ENCODE data around the gene TCF19. TPM values are rescaled to one million over a fixed set of nuclear protein-coding genes. Genes with fewer than 3 reads are reported as not detected.

TCF19 gene
- total RNA-seq, 1 experiment from 2014 or later = 15.0 TPM

- Histone ChIP-seq H4K20me1 (ENCODE audit: control insufficient read depth, insufficient read depth, insufficient read length) (no peaks in the 10 kb centered on the region), H2AK5ac (ENCODE audit: insufficient read length, low read length) (no peak overlapping the region), H4K91ac (ENCODE audit: insufficient read length, low read depth, low read length) (no peak overlapping the region), H3T11ph (ENCODE audit: low read length) (no peak overlapping the region), H2BK5ac (ENCODE audit: insufficient read length, low read length) (no peak overlapping the region), H3K4me2 (ENCODE audit: insufficient read depth, insufficient read length, low read length) (no peak overlapping the region), H3K23me2 (ENCODE audit: insufficient read length, low read depth, low read length, poor library complexity, severe bottlenecking) (no peaks in the 10 kb centered on the region), H3K23ac (ENCODE audit: insufficient read length, low read depth, low read length) (no peak overlapping the region), H2AFZ (ENCODE audit: low read length) (no peak overlapping the region), H2BK12ac (ENCODE audit: insufficient read length, low read depth, low read length) (no peak overlapping the region), H3K4me1 (ENCODE audit: insufficient read depth, low read length) (peaks cover 7% of the 10 kb centered on the region; the same call in 1 of the 2 replicates), H3K18ac (ENCODE audit: insufficient read length, low read depth, low read length) (no peak overlapping the region), H2BK15ac (ENCODE audit: low read depth, low read length) (no peak overlapping the region), H3K4ac (ENCODE audit: low read depth, low read length) (no peak overlapping the region), H3K27me3 (ENCODE audit: insufficient read depth, low read length) (no peaks in the 10 kb centered on the region), H3K9ac (ENCODE audit: extremely low read depth, insufficient read length, low read length) (no peak overlapping the region), H2BK20ac (ENCODE audit: low read depth, low read length, poor library complexity, severe bottlenecking) (no peak overlapping the region), H3K27ac (ENCODE audit: insufficient read length, low read depth, low read length) (no peak overlapping the region), H2BK120ac (ENCODE audit: low read depth, low read length, poor library complexity, severe bottlenecking) (no peak overlapping the region), H3K14ac (ENCODE audit: insufficient read depth, low read length) (no peak overlapping the region), H4K5ac (ENCODE audit: insufficient read length, low read depth, low read length) (no peak overlapping the region), H3K79me2 (ENCODE audit: insufficient read depth, low read length) (no peaks in the 10 kb centered on the region), H3K56ac (ENCODE audit: insufficient read length, low read depth, low read length) (no peak overlapping the region), H3K79me1 (ENCODE audit: insufficient read depth, low read depth, low read length, poor library complexity, severe bottlenecking) (no peaks in the 10 kb centered on the region), H3K9me3 (ENCODE audit: control insufficient read depth, low read depth, low read length) (no peaks in the 10 kb centered on the region), H4K8ac (replicated peaks; ENCODE audit: insufficient read length, low read depth, low read length) (no peak overlapping the region)
- DNase-seq = peak; percentile 81
- Mint-ChIP-seq H3K9me3 (no peaks in the 10 kb centered on the region; a peak in 1 of 5 replicates), H3K36me3 (ENCODE audit: insufficient read depth in 1 of 3, low read depth in 3 of 3) (peaks cover 10 to 24% (median 20%) of the 10 kb centered on the region in 3 experiments), H3K27ac (peak overlapping the region; percentile 48 to 90 (median 53); a peak in 5 of 7 replicates), H3K27me3 (ENCODE audit: low read depth) (no peaks in the 10 kb centered on the region; the same call in none of the 2 replicates), H3K4me1 (peaks cover 43 to 49% of the 10 kb centered on the region in 2 experiments), H3K4me3 (peak overlapping the region in 1 of 2 experiments; percentile 48; a peak in 2 of 5 replicates)
- WGBS (ENCODE audit: extremely low coverage, insufficient read length, low lambda C conversion rate) = no CpG with 5 or more reads among the region's 4 CpGs
- no peak for TF ChIP-seq CTCF (conservative IDR thresholded peaks at IDR 0.05)
Measured at GRCh38 chr6:31139599-31139998, 18.8 kb upstream of the TCF19 start.

Measured in H9 (cell line).